ENCODE data around the gene NEU3. TPM values are rescaled to one million over a fixed set of nuclear protein-coding genes. Genes with fewer than 3 reads are reported as not detected.

NEU3 gene
- total RNA-seq, 1 experiment from 2014 or later = 4.9 TPM

Other genes starting within 250 kb of the NEU3 start
- gene RNF169, start 240.1 kb upstream of the NEU3 start, total RNA-seq (2014; rRNA removed; shearing (Covaris generic); ENCODE audit: low replicate concordance) = 11.2 and 11.8 TPM in 2 replicates
- gene XRRA1, start 39.8 kb upstream of the NEU3 start, total RNA-seq (2014; rRNA removed; shearing (Covaris generic); ENCODE audit: low replicate concordance) = 1.1 and 64.7 TPM in 2 replicates
- 15.6 and 17.1 TPM in 2 replicates for gene SPCS2, start 39.7 kb upstream of the NEU3 start, total RNA-seq (2014; rRNA removed; shearing (Covaris generic); ENCODE audit: low replicate concordance)
- gene OR2AT4, start 107.9 kb downstream of the NEU3 start, total RNA-seq (2014; rRNA removed; shearing (Covaris generic); ENCODE audit: low replicate concordance) = not detected in 2 replicates
- gene SLCO2B1, start 162.2 kb downstream of the NEU3 start, total RNA-seq (2014; rRNA removed; shearing (Covaris generic); ENCODE audit: low replicate concordance) = not detected in 2 replicates

Measured in MG63 (cell line).